Fibroblast of peridontal ligament (primary cell): Measurements from ENCODE around the gene FITM1.

Experiments
- DNase-seq: peaks from one replicate; pipeline ENCODE4 v3.0.0-alpha.2; 2010; ENCODE audit errors: extremely low read depth

Gene FITM1

GRCh38 chr14:24160850-24161804 lies 30.7 kb downstream of the FITM1 start, which contains the start of gene IRF9:
IRF9 (plus strand) TSS chr14:24161265; CDS start chr14:24162145, 880 bp downstream.
- peak; percentile 97 for DNase-seq

GRCh38 chr14:24162093-24162492 lies 31.6 kb downstream of the FITM1 start:
- DNase-seq = peak; percentile 16

GRCh38 chr14:24164518-24164991 lies 34.1 kb downstream of the FITM1 start:
- DNase-seq = no peak

GRCh38 chr14:24165785-24166184 lies 35.3 kb downstream of the FITM1 start:
- DNase-seq = no peak

- DNase-seq = no peak
Measured at GRCh38 chr14:24167469-24168114, 37.1 kb downstream of the FITM1 start.

- DNase-seq = no peak
Measured at GRCh38 chr14:24171422-24172260, 41.2 kb downstream of the FITM1 start, which contains the start of gene REC8. REC8 (plus strand) TSS chr14:24172080; CDS start chr14:24172553, 473 bp downstream.

GRCh38 chr14:24172261-24172860 lies 41.9 kb downstream of the FITM1 start:
- no peak for DNase-seq

- no peak for DNase-seq
Measured at GRCh38 chr14:24172871-24173281, 42.4 kb downstream of the FITM1 start.

- no peak for DNase-seq
Measured at GRCh38 chr14:24176599-24176998, 46.1 kb downstream of the FITM1 start.

GRCh38 chr14:24177041-24177825 lies 46.8 kb downstream of the FITM1 start:
- no peak for DNase-seq

GRCh38 chr14:24177891-24178290 lies 47.4 kb downstream of the FITM1 start:
- no peak for DNase-seq

- DNase-seq = no peak
Measured at GRCh38 chr14:24178399-24179178, 48.1 kb downstream of the FITM1 start.

- no peak for DNase-seq
Measured at GRCh38 chr14:24179294-24179960, 49.0 kb downstream of the FITM1 start.

- DNase-seq = peak; percentile 91
Measured at GRCh38 chr14:24179961-24180796, 49.7 kb downstream of the FITM1 start.

- no peak for DNase-seq
Measured at GRCh38 chr14:24181371-24182077, 51.1 kb downstream of the FITM1 start.
